Dermis blood vessel endothelial cell (primary cell): ENCODE data around the gene FAM221A. TPM values are rescaled to one million over a fixed set of nuclear protein-coding genes. Genes with fewer than 3 reads are reported as not detected.
A peak's percentile ranks its signal among the peaks of the same experiment; 100 is the strongest.
"Not testable (repeated sequence)": the region's sequence is repeated elsewhere in the genome, so short reads cannot be mapped to it uniquely, and the experiment has no call there.

Experiments
- DNase-seq: peaks from one replicate; pipeline ENCODE4 v3.0.0; 2010
- total RNA-seq: library from RNA; depleted of rRNA; stranded (reverse); fragments of >200 nt; gene quantifications from 2 replicates; pipeline ENCODE4 v1.2.3, GENCODE V29; 2014

The FAM221A gene
- total RNA-seq, 1 donor from 2014 or later = 7.5 TPM

DNA sequence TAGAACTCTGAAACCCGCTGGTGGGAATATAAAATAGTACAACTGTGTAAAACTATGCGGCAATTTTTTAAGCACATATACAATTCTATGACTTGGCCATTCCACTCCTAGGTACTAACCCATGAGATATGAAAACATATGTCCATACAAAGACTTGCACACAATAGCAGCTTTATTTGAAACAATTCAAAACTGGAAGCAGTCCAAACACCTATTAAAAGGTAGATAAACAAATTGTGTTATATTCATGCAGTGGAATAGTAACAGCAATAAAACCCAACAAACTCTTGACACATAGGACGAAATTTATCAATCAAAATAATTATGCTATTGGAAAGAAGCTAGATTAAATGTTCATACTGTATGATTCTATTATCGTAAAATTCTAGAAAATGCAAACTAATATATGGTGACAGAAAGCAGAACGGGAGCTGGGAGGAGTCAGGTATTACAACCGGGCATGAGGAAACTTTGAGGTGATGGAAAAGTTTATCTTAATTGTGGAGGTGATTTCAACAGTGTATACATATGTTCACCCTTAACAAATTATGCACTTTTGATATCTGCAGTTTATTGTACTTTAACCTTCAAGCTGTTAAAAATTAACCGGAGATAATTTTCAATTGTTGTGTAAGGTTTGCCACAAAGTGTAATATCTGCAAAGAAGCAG is 29.2 kb downstream of the FAM221A start:
- no peak for DNase-seq

GRCh38 chr7:23710000-23710399 is 30.0 kb downstream of the FAM221A start, which contains the start of gene STK31:
STK31 (plus strand) TSS chr7:23710219; CDS start chr7:23710286, 67 bp downstream.
- no peak for DNase-seq

DNA sequence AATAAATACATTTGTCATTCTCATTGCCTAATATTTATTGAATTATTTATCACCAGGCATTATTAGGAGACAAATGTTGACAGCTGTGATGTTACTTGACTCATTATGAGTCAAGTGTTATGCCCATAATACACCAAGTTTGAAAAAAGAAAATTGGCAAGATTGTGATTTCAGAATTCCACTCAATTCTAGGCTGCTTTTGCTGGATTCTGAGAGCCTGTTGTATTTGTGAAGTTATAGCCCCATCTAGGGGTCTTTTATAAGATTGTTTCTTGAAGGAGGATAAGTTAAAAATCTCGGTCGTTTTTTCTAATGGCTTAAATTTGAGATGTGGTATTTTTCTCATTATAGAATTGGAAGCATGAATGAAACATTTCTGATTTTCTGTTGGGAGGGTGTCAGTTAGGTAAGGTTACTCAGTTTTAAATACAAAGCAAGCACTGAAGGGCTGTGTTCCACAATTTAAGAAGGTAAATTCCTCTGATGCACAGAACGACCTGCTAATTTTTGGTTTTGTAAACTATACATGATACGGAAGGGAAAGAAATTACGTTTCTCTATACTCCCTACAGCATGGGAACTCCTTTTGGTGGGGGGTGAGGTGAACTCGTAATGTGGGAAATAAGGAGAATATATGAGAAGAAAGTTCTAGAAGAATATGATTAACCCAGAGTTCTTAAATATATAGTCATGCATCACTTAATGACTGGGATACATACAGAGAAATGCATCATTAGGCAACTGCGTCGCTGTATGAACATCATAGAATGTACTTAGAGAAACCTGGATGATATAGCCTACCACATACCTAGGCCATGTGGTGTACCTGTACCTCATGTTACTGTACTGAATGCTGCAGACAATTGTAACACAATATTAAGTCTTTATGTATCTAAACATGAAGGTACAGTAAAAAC is 32.6 kb downstream of the FAM221A start:
- DNase-seq = peak; percentile 72

DNA sequence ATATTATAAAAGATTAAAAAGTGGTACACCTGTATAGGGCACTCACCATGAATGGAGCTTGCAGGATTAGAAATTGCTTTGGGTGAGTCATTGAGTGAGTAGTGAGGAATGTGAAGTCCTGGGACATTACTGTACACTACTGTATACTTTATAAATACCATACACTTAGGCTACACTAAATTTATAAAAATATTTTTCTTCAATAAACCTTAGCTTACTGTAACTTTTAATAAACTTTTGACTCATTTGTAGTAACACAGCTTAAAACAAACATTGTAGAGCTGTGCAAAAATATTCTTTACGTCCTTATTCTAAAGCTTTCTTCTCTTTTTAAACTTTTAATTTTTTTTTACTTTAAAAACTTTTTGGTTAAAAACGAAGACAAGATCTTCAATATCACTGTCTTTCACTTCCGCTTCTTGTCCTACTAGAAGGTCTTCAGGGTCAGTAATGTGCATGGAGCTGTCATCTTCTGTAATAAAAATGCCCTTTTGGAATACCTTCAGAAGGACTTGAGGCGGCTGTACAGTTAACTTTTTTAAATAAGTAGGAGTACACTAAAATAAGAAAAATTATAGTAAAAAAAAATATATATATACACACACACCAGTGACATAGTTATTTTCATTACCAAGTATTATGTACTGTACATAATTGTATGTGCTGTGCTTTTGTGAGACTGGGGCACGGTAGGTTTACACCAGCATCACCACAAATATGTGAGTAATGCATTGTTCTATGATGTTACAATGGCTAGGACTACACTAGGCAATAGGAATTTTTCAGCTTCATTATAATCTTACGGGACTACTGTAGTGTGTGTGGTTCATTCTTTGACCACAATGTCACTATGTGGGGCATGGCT is 33.5 kb downstream of the FAM221A start:
- DNase-seq = no peak

GRCh38 chr7:23714150-23714464 is 34.1 kb downstream of the FAM221A start:
- DNase-seq = no peak

GRCh38 chr7:23714579-23714978 is 34.6 kb downstream of the FAM221A start:
- no peak for DNase-seq

- DNase-seq = no peak
These were observed 35.1 kb downstream of the FAM221A start for GRCh38 chr7:23715099-23715498.

DNA sequence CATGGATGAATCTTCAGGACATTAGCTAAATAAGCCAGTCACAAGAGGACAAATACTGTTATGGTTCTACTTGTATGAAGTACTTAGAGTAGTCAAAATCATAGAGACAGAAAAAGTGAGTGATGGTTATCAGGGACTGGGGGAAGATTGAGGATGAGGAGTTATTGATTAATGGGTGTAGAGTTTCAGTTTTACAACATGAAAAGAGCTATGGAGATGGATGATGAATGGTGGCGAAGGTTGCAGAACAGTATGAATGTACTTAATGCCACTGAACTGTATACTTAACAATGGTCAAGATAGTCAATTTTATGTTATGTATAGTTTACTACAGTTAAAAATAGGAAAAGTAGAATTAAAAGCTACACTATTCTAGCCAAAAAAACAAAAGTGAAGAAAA is 37.8 kb downstream of the FAM221A start:
- no peak for DNase-seq

DNA sequence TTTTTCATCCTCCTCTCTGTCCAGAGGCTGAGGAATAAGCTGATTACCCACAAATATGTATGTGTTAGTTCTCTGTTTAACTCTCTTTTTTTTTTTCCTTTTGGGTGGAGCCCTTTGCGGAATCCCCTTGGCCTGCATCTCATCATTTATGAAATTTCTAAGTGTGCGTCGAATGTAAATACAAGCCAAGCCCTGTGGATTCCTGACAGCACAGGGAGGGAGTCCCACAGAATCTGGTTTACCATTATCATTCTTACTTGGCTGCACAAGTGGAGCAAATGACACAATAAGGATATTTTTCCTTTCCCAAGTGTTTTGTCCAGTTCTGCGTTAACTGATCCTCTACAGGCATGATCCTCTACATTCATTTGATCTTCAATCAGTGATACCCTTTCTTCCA is 41.5 kb downstream of the FAM221A start:
- DNase-seq = no peak

GRCh38 chr7:23722587-23723216 is 42.7 kb downstream of the FAM221A start:
- DNase-seq = not testable (repeated sequence)

DNA sequence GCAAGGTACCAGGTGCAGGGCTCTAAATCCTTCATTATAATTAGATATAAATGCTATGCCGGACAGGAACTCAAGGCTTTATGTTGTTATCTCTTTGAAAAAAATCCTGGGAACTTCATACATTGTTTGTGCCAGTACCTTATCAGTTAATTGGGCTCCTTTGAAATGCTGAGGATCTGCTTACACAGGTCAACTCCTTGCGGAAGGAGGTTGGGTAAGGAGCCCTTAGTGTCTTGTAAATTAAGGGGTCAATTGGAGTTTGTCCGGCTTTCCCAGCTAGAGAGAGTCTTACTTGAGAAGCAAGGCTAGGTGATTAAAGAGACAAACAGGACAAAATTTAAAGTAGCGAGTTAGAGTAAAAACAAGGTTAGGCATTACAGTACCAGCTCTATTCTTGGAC is 44.1 kb downstream of the FAM221A start:
- not testable (repeated sequence) for DNase-seq

- DNase-seq = no peak
These were observed 62.1 kb downstream of the FAM221A start for GRCh38 chr7:23742051-23742450.

DNA sequence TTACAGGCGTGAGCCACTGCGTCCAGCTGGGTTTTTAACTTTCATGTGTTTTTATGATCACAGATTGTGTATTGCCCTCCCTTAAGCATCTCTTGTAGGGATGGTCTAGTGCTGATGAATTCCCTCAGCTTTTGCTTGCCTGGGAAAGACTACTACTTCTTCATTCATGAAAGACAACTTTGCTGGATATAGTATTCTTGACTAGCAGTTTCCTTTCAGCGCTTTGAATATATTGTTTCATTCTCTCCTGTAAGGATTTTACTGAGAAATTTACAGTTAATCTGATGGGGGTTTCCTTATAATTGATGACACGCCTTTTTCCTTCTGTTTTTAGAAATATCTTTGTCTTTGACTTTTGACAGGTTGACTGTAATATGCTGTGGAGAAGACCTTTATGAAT is 63.2 kb downstream of the FAM221A start:
- DNase-seq = no peak

DNA sequence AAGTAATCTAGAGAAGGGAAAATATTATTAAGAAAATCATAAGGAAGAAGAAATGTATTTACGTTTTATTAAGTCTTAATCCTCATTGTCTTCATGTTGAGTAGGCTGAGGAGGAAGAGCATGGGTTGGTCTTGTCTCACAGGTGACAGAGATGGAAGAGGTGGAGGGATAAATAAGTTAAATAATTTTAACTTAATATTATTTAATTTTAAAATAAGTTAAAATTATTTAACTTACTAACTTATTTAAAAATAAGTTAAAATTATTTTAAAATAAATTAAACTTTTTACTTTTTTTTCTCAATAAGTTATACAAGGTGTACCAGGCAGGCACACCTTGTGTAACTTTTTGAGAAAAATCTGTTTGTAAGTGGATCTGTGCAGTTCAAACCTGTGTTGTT is 66.6 kb downstream of the FAM221A start:
- DNase-seq = no peak

DNA sequence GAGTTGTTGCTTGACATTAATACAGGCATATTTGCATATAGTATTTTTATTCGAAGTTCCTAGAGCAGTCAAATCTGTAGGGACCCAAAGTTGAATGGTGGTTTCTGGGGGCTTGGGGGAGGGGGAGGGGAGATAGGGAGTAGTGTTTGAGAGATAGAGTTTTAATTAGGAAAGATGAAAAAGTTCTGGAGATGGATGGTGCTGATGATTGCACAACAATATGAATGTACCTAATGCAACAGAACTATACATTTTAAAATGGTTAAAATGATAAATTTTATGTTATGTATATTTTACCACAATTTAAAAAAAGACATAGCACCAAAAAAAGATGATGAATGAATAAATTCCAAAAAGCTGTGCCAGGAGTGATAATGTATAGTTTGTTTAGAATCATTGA is 71.9 kb downstream of the FAM221A start:
- no peak for DNase-seq

Other genes with a start within 250 kb of the FAM221A start
- 13.4 and 41.5 TPM in 2 replicates for gene IGF2BP3, start 209.7 kb upstream of the FAM221A start, total RNA-seq
- 33.7 and 34.9 TPM in 2 replicates for gene TRA2A, start 148.2 kb upstream of the FAM221A start, total RNA-seq
- gene CCDC126, start 82.8 kb upstream of the FAM221A start, total RNA-seq = 17.3 and 28.2 TPM in 2 replicates
- gene STK31, start 30.0 kb downstream of the FAM221A start, total RNA-seq = 0.17 and 0.19 TPM in 2 replicates